ENCODE measurements around the gene ZIC4.

DNA sequence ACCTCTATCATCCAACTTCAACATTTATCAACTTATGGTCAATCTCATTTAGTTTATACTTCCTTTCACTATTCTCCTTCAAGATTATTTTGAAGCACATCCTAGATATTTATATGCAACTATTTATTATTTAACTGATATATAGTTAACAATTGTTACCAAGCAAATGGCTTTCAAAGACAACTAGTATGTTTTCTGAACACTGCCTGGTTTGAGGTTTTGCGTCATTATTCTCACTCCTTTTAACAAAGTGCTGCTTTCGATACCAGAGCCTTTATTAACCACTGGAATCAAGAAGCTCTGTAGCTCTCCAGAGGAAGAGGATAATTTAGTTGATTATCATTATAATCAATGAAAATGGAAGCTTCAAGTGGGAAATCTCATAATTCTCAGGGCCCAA is 22.4 kb upstream of the ZIC4 start:
- TF ChIP-seq, protein P1, sequence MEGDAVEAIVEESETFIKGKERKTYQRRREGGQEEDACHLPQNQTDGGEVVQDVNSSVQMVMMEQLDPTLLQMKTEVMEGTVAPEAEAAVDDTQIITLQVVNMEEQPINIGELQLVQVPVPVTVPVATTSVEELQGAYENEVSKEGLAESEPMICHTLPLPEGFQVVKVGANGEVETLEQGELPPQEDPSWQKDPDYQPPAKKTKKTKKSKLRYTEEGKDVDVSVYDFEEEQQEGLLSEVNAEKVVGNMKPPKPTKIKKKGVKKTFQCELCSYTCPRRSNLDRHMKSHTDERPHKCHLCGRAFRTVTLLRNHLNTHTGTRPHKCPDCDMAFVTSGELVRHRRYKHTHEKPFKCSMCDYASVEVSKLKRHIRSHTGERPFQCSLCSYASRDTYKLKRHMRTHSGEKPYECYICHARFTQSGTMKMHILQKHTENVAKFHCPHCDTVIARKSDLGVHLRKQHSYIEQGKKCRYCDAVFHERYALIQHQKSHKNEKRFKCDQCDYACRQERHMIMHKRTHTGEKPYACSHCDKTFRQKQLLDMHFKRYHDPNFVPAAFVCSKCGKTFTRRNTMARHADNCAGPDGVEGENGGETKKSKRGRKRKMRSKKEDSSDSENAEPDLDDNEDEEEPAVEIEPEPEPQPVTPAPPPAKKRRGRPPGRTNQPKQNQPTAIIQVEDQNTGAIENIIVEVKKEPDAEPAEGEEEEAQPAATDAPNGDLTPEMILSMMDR (IDR thresholded peaks at IDR 0.05): no peak
- TF ChIP-seq POLR2A (IDR thresholded peaks at IDR 0.05) (no peak), POLR2AphosphoS5 (IDR thresholded peaks at IDR 0.05) (no peak)

All from sigmoid colon (tissue), 4 donors.